Mesodermal cell (in vitro differentiated cells): ENCODE measurements around the gene APCDD1L.

Experiments
- H3K27ac ChIP-seq: 2 replicates; pipeline ENCODE4 v1.7.0; 2013; ENCODE audit warnings: mild to moderate bottlenecking, low read depth, low read length, moderate library complexity; ENCODE audit not compliant: severe bottlenecking
- H3K36me3 ChIP-seq: 2 replicates; pipeline ENCODE4 v1.7.1; 2013; ENCODE audit warnings: mild to moderate bottlenecking, low read length, moderate library complexity; ENCODE audit not compliant: control insufficient read depth, insufficient read depth
- H3K4me1 ChIP-seq: one replicate; pipeline ENCODE4 v1.7.1; 2013; ENCODE audit warnings: mild to moderate bottlenecking, low read length; ENCODE audit not compliant: insufficient read depth, control insufficient read depth, poor library complexity, severe bottlenecking
- H3K4me3 ChIP-seq: 2 replicates; pipeline ENCODE4 v1.7.0; 2013; ENCODE audit warnings: low read length, control low read depth, mild to moderate bottlenecking; ENCODE audit not compliant: insufficient read depth, poor library complexity, severe bottlenecking; ENCODE audit errors: extremely low read depth
- H3K9me3 ChIP-seq: 2 replicates; pipeline ENCODE4 v1.7.1; 2013; ENCODE audit warnings: mild to moderate bottlenecking, low read length, moderate library complexity; ENCODE audit not compliant: control insufficient read depth
- WGBS, 2 experiments: methylation state at CpG; one replicate each; pipeline ENCODE4 v1.1.5; 2013; ENCODE audit warnings: missing lambda C conversion rate in 2 of 2; ENCODE audit not compliant: insufficient coverage in 2 of 2; 5-methylcytosine and 5-hydroxymethylcytosine counted together

APCDD1L gene

DNA sequence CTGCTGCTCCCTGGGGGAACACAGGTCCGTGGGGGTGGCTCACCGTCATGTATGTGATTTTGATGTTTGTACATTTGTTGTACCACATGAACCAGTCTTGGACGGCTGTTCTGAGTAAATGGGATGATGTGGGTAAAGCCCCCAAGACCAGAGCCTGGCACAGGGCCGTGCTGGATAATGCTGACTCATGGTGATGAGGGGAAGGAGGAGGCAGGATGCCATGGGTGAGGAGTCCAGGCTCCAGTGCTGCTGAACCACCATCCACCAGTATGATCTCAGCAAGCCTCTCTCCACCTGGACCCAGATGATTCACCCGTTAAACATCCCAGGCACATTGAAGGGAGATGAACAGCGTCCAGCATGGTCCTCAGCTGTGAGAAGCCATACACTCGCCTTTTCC is 9.6 kb upstream of the APCDD1L start:
- WGBS, 2 experiments, result 71 to 84% methylated on average over 4 to 6 of the region's 7 CpGs

GRCh38 chr20:58523971-58524315 is 8.7 kb upstream of the APCDD1L start:
- Histone ChIP-seq H3K9me3 (peaks cover 24% of the 10 kb centered on the region), H3K4me1 (no peaks in the 10 kb centered on the region), H3K36me3 (no peaks in the 10 kb centered on the region), H3K4me3 (no peak overlapping the region), H3K27ac (no peak overlapping the region)
- 100% methylated on average over 1 of the region's 2 CpGs; no CpG with 5 or more reads in 1 of the 2 experiments for WGBS, 2 experiments

More for the DNA sequence above, 9.6 kb upstream of the APCDD1L start:
- Histone ChIP-seq H3K4me3 (no peak overlapping the region), H3K4me1 (no peaks in the 10 kb centered on the region), H3K9me3 (peaks cover 24% of the 10 kb centered on the region), H3K36me3 (no peaks in the 10 kb centered on the region), H3K27ac (no peak overlapping the region)

GRCh38 chr20:58523072-58523970 is 8.1 kb upstream of the APCDD1L start:
- H3K27ac ChIP-seq, result no peak overlapping the region
- 87 to 88% methylated on average over 9 to 14 of the region's 19 CpGs for WGBS, 2 experiments
- H3K9me3 ChIP-seq, result peaks cover 21% of the 10 kb centered on the region
- no peaks in the 10 kb centered on the region for H3K4me1 ChIP-seq
- H3K4me3 ChIP-seq, result no peak overlapping the region
- H3K36me3 ChIP-seq, result no peaks in the 10 kb centered on the region

GRCh38 chr20:58522666-58523065 is 7.5 kb upstream of the APCDD1L start:
- no CpG with 5 or more reads among the region's 3 CpGs for WGBS, 2 experiments
- H3K9me3 ChIP-seq, result peaks cover 17% of the 10 kb centered on the region
- no peak overlapping the region for H3K4me3 ChIP-seq
- no peak overlapping the region for H3K27ac ChIP-seq
- no peaks in the 10 kb centered on the region for H3K36me3 ChIP-seq
- no peaks in the 10 kb centered on the region for H3K4me1 ChIP-seq

DNA sequence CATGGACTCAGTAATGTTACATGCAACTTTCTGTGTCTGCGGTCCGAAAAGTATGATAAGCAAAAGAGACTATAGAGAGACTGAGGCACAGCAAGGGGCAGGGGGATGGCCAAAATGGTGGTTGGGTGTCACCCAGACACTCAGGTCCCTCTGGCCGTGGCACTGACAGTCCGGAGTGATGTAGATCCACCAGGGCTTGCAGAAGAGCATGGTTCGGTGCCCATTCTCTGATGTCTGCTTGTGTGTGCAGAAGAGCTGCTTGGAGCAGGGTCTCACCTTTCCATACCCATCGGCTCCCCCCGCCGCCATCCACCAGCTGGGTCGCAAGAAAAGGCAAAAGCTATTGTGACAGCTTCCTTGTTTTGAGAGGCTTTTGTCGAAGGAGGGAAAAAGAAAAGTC is 6.6 kb upstream of the APCDD1L start:
- Histone ChIP-seq H3K27ac (no peak overlapping the region), H3K36me3 (no peaks in the 10 kb centered on the region), H3K9me3 (peaks cover 11% of the 10 kb centered on the region), H3K4me3 (no peak overlapping the region), H3K4me1 (no peaks in the 10 kb centered on the region)
- WGBS, 2 experiments, result 94 to 96% methylated on average over 8 to 9 of the region's 10 CpGs

DNA sequence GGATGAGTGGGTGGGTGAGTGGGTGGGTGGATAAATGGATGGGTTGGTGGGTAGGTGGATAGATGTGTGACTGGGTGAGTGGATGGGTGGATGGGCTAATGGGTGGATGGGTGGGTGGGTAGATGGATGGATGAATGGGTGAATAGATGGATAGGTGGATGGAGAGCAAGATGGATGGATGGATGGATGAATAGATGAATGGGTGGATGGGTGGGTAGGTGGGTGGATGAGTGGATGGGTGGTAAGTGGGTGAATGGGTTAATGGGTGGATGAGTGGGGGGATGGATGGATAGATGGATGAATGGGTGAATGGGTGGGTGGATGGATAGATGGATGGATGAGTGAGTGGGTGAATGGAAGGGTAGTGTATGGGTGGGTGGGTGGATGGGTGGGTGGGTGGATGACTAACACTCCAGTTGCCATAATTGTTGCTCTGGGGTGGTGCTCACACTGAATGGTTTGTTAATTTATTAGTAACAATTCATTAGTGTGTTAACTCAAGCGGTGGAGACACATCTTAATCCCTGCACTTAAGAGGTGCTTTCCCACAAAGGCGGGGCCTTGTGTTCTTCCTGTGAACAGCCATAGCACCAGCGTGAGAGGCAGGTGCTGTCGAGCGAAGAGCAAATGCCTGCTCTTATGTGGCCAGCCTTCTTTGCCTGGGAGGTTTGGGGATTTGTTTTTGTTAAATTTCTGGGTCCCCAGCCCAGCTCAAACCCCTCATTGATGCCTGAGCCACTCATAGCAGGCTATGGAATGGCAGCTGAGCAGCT is 4.9 kb upstream of the APCDD1L start:
- Histone ChIP-seq H3K9me3 (no peaks in the 10 kb centered on the region), H3K4me3 (no peak overlapping the region), H3K27ac (no peak overlapping the region), H3K4me1 (peaks cover 4% of the 10 kb centered on the region), H3K36me3 (no peaks in the 10 kb centered on the region)
- 96 to 100% methylated on average over 1 to 5 of the region's 5 CpGs for WGBS, 2 experiments

DNA sequence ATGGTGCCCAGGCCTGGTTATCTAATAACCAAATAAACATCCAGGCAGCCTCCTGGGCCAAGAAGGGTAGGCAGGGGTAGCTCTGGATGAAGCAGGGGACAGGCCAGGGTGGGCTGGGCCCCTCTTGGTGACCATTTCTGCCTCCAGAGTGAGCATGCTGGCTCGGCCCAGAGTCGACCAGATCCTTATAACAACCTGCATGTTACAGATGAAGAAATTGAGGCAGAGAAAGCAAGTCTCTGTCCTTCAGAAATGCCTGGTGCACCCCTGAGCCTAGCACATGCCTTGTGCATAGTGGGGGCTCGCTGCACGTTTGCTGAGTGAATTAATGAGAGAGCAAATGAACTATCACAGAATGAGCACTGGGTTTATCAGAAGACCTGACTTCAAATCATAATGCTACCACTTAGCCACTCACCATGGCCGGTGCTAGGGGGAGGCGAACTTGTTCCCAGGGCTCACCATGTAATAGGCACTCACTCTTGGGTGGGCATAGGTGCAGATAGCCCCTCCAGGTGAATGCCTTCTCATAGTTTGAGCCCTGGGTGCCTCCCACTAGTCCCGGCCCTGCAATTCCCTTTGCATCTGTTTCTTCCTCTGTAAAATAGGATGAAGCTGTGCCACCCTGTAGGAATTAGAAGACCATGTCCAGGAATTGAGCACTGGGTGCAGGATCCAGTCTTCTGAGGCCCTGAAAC is 3.8 kb upstream of the APCDD1L start:
- 92 to 100% methylated on average over 3 to 4 of the region's 7 CpGs for WGBS, 2 experiments

DNA sequence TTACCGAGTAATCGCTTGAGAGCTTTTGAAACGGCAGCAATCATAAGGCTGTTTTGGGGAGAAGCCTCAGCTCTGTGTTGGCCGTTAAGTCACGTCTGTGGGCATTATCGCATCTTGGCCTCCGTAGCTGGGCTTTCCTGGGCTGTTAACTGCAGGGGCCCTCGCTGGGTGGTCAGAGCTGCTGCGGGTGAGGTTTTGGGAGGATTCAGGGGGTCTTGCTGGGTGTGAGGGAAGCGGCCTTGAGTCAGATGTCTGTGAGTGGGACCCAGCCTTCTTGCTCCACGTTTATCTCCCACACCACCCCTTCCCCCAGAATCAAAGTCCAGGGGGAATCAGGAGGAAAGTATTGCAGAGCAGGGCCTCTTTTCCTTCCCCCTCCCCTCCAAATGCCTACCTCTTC is 3.2 kb upstream of the APCDD1L start:
- Histone ChIP-seq H3K36me3 (no peaks in the 10 kb centered on the region), H3K27ac (no peak overlapping the region), H3K9me3 (no peaks in the 10 kb centered on the region), H3K4me1 (peaks cover 4% of the 10 kb centered on the region), H3K4me3 (no peak overlapping the region)
- 73 to 80% methylated on average over 5 to 8 of the region's 11 CpGs for WGBS, 2 experiments

More for the DNA sequence above, 3.8 kb upstream of the APCDD1L start:
- Histone ChIP-seq H3K4me1 (peaks cover 4% of the 10 kb centered on the region), H3K36me3 (no peaks in the 10 kb centered on the region), H3K4me3 (no peak overlapping the region), H3K27ac (no peak overlapping the region), H3K9me3 (no peaks in the 10 kb centered on the region)

DNA sequence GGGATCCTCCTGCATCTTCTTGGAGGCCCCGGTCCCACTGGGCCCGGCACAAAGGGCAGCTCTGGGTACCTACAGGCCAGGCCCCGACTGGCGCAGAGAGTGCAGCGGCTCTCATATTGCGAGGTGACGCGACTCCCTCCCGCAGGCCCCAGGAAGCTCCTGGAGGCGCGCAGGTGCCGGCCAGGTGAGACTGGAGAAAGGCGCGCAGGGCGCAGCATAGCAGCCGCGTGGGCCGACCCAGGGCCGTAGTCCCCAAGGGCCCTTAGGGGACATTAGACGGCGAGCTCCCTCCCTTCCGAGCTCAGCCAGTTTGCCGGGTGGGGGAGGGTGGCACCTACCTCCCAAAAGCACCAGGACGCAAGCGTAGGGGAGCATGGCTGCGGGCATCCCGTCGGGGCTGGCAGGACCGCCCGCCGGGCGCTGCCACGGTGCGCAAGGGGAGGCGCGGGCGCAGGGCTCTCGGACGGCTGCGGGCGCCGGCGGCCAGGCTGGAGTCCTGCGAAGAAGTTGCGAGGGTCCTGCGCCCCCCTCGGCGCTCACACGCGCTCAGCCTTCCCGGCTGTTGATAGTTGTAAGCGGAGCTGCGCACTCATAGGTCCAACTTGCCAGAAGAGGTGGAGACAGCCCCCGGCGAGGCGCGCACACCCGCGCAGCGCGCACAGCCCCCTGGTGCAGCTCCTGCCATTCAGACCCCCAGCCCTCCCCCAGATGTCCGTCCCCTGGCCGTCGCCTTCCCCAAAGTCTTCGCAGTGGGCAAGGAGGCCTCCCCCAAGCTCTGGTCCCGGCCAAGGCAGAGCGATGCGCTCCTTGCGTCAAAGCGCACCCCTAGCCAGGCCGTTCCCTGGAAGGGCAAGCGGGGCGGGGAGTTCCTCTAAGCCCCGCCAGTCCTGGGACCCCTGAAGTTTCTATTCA is 622 bp downstream of the APCDD1L start:
- Histone ChIP-seq H3K4me1 (peaks cover 4% of the 10 kb centered on the region), H3K36me3 (no peaks in the 10 kb centered on the region), H3K27ac (no peak overlapping the region), H3K4me3 (peak overlapping the region; percentile 38), H3K9me3 (no peaks in the 10 kb centered on the region)
- 6 to 8% methylated on average over 66 to 73 of the region's 74 CpGs for WGBS, 2 experiments
